Esophagus squamous epithelium (tissue), 5 donors: ENCODE measurements around the gene VSTM4. TPM values are rescaled to one million over a fixed set of nuclear protein-coding genes. Genes with fewer than 3 reads are reported as not detected.
A peak's percentile ranks its signal among the peaks of the same experiment; 100 is the strongest.

Experiments used
- DNase-seq: peaks from one replicate; lab custom pipeline; 2025; lab: John Stamatoyannopoulos, UW
- H3K27ac ChIP-seq, 4 donors: fragments of 200-600 bp; sonication (generic); one replicate each; pipeline ENCODE4 v1.5.1; 2016 to 2019; ENCODE audit warnings: mild to moderate bottlenecking in 1 of 4
- H3K27me3 ChIP-seq, 4 donors: fragments of 200-600 bp; sonication (generic); 1 replicate in 3 of 4; 2 replicates in 1 of 4; pipeline versions ENCODE4 v1.5.1 to v1.6.0; 2017 to 2021; ENCODE audit warnings: antibody characterized with exemption in 1 of 4
- H3K36me3 ChIP-seq, 3 donors: fragments of 200-600 bp; sonication (generic); one replicate each; pipeline ENCODE4 v1.5.1; 2016 to 2019
- H3K4me1 ChIP-seq, 3 donors: fragments of 200-600 bp; sonication (generic); one replicate each; pipeline ENCODE4 v1.5.1; 2017 to 2019
- H3K4me3 ChIP-seq, 4 donors: fragments of 200-600 bp; sonication (generic); 1 replicate in 3 of 4; 2 replicates in 1 of 4; pipeline ENCODE4 v1.5.1; 2016 to 2019; ENCODE audit warnings: mild to moderate bottlenecking in 2 of 4, moderate library complexity in 1 of 4
- H3K9me3 ChIP-seq, 3 donors: fragments of 200-600 bp; sonication (generic); one replicate each; pipeline ENCODE4 v1.5.1; 2016 to 2019
- CTCF ChIP-seq, 6 experiments: fragments of 450-650 bp in 4 of 6; fragments of 200-600 bp in 2 of 6; sonication (generic) in 2 of 6; IDR thresholded peaks; one replicate each; pipeline ENCODE4 v1.5.1; 2016 to 2019; ENCODE audit warnings: antibody characterized with exemption in 6 of 6, mild to moderate bottlenecking in 4 of 6, moderate library complexity in 4 of 6
- POLR2A ChIP-seq, 4 donors: fragments of 450-650 bp; IDR thresholded peaks; one replicate each; pipeline ENCODE4 v1.6.1; 2017; ENCODE audit warnings: antibody characterized with exemption in 4 of 4, mild to moderate bottlenecking in 4 of 4, moderate library complexity in 3 of 4
- WGBS, 2 donors: methylation state at CpG; one replicate each; pipeline ENCODE4 v1.1.5; 2018; 5-methylcytosine and 5-hydroxymethylcytosine counted together
- intact Hi-C: fragments of 100-400 bp; cut with DNase I; formaldehyde crosslinking; loops from one replicate; pipeline ENCODE4 v1.15.0; 2022
- total RNA-seq, 4 donors: library from RNA; depleted of rRNA; stranded (reverse); fragments of >200 nt; gene quantifications; one replicate each; pipeline ENCODE4 v1.1.0, GENCODE V29; 2016
- donor health status: DM: yes; HTN: yes; CAD: no.

The VSTM4 gene
- total RNA-seq, 4 donors from 2014 or later: 0.80 to 6.9 (median 1.9) TPM

GRCh38 chr10:49107111-49107886, 8.0 kb downstream of the VSTM4 start:
- H3K27me3 ChIP-seq: no peaks in the 10 kb centered on the region
- TF ChIP-seq CTCF (IDR thresholded peaks at IDR 0.05) (no peak), POLR2A (IDR thresholded peaks at IDR 0.05) (no peak)
- peak overlapping the region in 1 of 4 donors; percentile 59 for H3K27ac ChIP-seq
- H3K9me3 ChIP-seq: no peaks in the 10 kb centered on the region
- no peak for DNase-seq
- H3K4me1 ChIP-seq: peaks cover 2 to 77% (median 41%) of the 10 kb centered on the region in 3 donors
- H3K36me3 ChIP-seq: no peaks in the 10 kb centered on the region
- no peak overlapping the region for H3K4me3 ChIP-seq
- WGBS, 2 donors: 100% methylated on average over 4 of the region's 17 CpGs; no CpG with 5 or more reads in 1 of the 2 donors
- intact Hi-C loops: no loop called here

- intact Hi-C loops: no loop called here
- Histone ChIP-seq H3K36me3 (no peaks in the 10 kb centered on the region), H3K9me3 (no peaks in the 10 kb centered on the region), H3K4me1 (peaks cover 2 to 69% (median 33%) of the 10 kb centered on the region in 3 donors), H3K4me3 (no peak overlapping the region), H3K27ac (peak overlapping the region in 3 of 4 donors; percentile 7 to 59 (median 44)), H3K27me3 (no peaks in the 10 kb centered on the region)
- no peak for DNase-seq
- TF ChIP-seq POLR2A (IDR thresholded peaks at IDR 0.05) (no peak), CTCF (IDR thresholded peaks at IDR 0.05) (no peak)
- WGBS, 2 donors: 15 to 31% methylated on average over 6 to 7 of the region's 7 CpGs
Observed at GRCh38 chr10:49106451-49106850, 8.9 kb downstream of the VSTM4 start.

- Histone ChIP-seq H3K4me3 (no peak overlapping the region), H3K4me1 (peaks cover 2 to 55% (median 22%) of the 10 kb centered on the region in 3 donors), H3K27me3 (no peaks in the 10 kb centered on the region), H3K27ac (no peak overlapping the region), H3K36me3 (no peaks in the 10 kb centered on the region), H3K9me3 (no peaks in the 10 kb centered on the region)
- TF ChIP-seq CTCF (IDR thresholded peaks at IDR 0.05): no peak
- TF ChIP-seq POLR2A (IDR thresholded peaks at IDR 0.05): no peak
- no peak for DNase-seq
- intact Hi-C loops: no loop called here
- 62 to 88% methylated on average over 4 of the region's 4 CpGs for WGBS, 2 donors
Observed at GRCh38 chr10:49105076-49105475, 10.2 kb downstream of the VSTM4 start.

DNA sequence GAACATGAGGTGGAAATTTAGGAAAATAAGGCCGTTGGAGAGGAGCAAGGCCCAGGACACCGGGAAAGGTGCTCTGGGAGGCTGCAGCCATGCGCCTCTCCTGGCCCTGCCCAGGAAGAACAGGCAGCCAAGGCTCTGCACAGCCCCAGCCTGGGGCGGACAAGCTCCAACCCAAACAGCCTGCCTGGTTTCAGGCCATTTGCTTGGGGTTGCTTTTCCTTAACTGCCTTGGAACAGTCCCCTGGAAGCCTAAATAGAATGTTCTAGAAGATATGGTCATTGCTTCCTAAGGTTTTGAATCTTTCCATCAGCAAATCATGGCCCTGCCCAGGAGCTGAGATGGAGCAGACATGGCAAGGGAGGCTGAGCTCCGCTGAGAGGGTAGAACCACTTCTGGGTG, 11.0 kb downstream of the VSTM4 start:
- DNase-seq: no peak
- TF ChIP-seq POLR2A (IDR thresholded peaks at IDR 0.05) (no peak), CTCF (IDR thresholded peaks at IDR 0.05) (no peak)
- H3K9me3 ChIP-seq: no peaks in the 10 kb centered on the region
- no peak overlapping the region for H3K27ac ChIP-seq
- no peaks in the 10 kb centered on the region for H3K36me3 ChIP-seq
- H3K4me1 ChIP-seq: peaks cover 2 to 48% (median 17%) of the 10 kb centered on the region in 3 donors
- no peaks in the 10 kb centered on the region for H3K27me3 ChIP-seq
- no peak overlapping the region for H3K4me3 ChIP-seq
- 77 to 97% methylated on average over 4 to 5 of the region's 5 CpGs for WGBS, 2 donors
- intact Hi-C loops: no loop called here

GRCh38 chr10:49103761-49104160, 11.6 kb downstream of the VSTM4 start:
- Histone ChIP-seq H3K27me3 (no peaks in the 10 kb centered on the region), H3K36me3 (no peaks in the 10 kb centered on the region), H3K4me1 (peaks cover 2 to 42% (median 17%) of the 10 kb centered on the region in 3 donors), H3K9me3 (no peaks in the 10 kb centered on the region), H3K27ac (no peak overlapping the region), H3K4me3 (no peak overlapping the region)
- no peak for DNase-seq
- 80 to 93% methylated on average over 4 of the region's 4 CpGs for WGBS, 2 donors
- TF ChIP-seq CTCF (IDR thresholded peaks at IDR 0.05): no peak
- no peak for TF ChIP-seq POLR2A (IDR thresholded peaks at IDR 0.05)
- intact Hi-C loops: no loop called here
